DND-41 (cell line): ENCODE data around the gene DNAH3.

Experiments
- CTCF ChIP-seq: IDR thresholded peaks from 2 replicates; pipeline ENCODE4 v1.5.1; 2012; ENCODE audit warnings: borderline replicate concordance, low read length, moderate library complexity, mild to moderate bottlenecking; ENCODE audit not compliant: poor library complexity, severe bottlenecking; ENCODE audit errors: extremely low read depth
- EZH2 ChIP-seq: IDR thresholded peaks from 3 replicates; pipeline ENCODE4 v1.6.1; 2012; ENCODE audit warnings: borderline replicate concordance, low read depth, mild to moderate bottlenecking, moderate library complexity, low read length, inconsistent platforms; ENCODE audit not compliant: severe bottlenecking

DNA sequence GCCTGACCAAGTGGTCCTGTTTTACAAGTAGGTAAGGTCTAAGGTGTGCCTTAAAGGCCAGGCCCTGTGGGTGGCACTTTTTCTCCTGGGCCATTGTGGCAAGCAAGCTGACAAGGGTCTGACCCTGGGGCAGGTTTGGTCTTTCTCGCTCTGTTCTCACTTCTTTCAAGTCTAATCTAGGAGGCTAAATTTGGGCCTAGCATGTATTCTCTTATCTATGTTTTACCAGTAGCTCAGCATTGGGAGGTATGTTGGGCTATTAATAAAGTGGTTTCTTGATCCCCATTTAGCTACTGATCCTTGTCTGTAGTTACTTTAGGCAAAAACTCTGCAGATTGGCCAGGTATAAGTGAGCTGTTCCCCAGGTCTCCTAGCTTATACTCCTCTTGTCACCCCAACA, 77.7 kb downstream of the DNAH3 start:
- TF ChIP-seq CTCF (no peak), EZH2 (no peak)
